HepG2 (cell line): ENCODE data around the gene ZFP64. TPM values are rescaled to one million over a fixed set of nuclear protein-coding genes. Genes with fewer than 3 reads are reported as not detected.
A peak's percentile ranks its signal among the peaks of the same experiment; 100 is the strongest.

Source experiments
- ASH2L ChIP-seq: fragments of 300-600, 200-600 bp; sonication (generic); IDR thresholded peaks from 2 replicates; pipeline ENCODE4 v1.7.0; 2017; ENCODE audit warnings: low read depth, mild to moderate bottlenecking, moderate library complexity, mixed read lengths, low read length; ENCODE audit not compliant: insufficient read length
- CBX2 ChIP-seq, 2 experiments: fragments of 200-600 bp in 1 of 2; sonication (generic); formaldehyde crosslinking in 1 of 2; IDR thresholded peaks; 2 replicates each; pipeline versions ENCODE4 v1.7.0 to v1.8.1; 2018 to 2022; ENCODE audit warnings: low read depth in 2 of 2, low read length in 1 of 2, mild to moderate bottlenecking in 1 of 2, missing genetic modification reagents in 1 of 2
- CREM ChIP-seq, 2 experiments: sonication (generic) in 1 of 2; formaldehyde crosslinking in 1 of 2; IDR thresholded peaks; 2 replicates each; pipeline versions ENCODE4 v1.4.0 to v1.6.1; 2016 to 2020; ENCODE audit warnings: antibody characterized with exemption in 1 of 2, mild to moderate bottlenecking in 1 of 2, missing genetic modification reagents in 1 of 2
- JUN ChIP-seq: sonication (generic); formaldehyde crosslinking; IDR thresholded peaks from 2 replicates; pipeline ENCODE4 v1.4.0; 2020; ENCODE audit warnings: mild to moderate bottlenecking, missing genetic modification reagents
- PITX1 ChIP-seq: sonication (generic); formaldehyde crosslinking; IDR thresholded peaks from 2 replicates; pipeline ENCODE4 v1.5.1; 2020; ENCODE audit warnings: mild to moderate bottlenecking, missing genetic modification reagents
- RFX5 ChIP-seq: IDR thresholded peaks from 2 replicates; pipeline ENCODE4 v1.6.1; 2011; ENCODE audit warnings: low read depth, low read length, improper control_type of control experiment
- RXRB ChIP-seq: IDR thresholded peaks from 2 replicates; pipeline ENCODE4 v1.6.1; 2016; ENCODE audit warnings: borderline replicate concordance, missing genetic modification reagents, missing compliant biosample characterization
- WIZ ChIP-seq: sonication (generic); formaldehyde crosslinking; IDR thresholded peaks from 2 replicates; pipeline ENCODE4 v1.5.1; 2020; ENCODE audit warnings: mild to moderate bottlenecking, missing genetic modification reagents
- ZBTB21 ChIP-seq: sonication (generic); formaldehyde crosslinking; IDR thresholded peaks from 2 replicates; pipeline ENCODE4 v1.4.0; 2020; ENCODE audit warnings: missing genetic modification reagents
- polyA plus RNA-seq, 8 experiments: library from polyadenylated mRNA; depleted of rRNA in 3 of 8; stranded (reverse) in 7 of 8; unstranded in 1 of 8; fragments of >200 nt; fragmentation: Illumina TruSeq in 4 of 8; extraction: Trizol in 4 of 8; gene quantifications; 2 replicates each; pipeline versions ENCODE4 v1.2.1 to v1.2.3, GENCODE V29; 2011 to 2016; ENCODE audit warnings: low read depth in 4 of 8, missing spikeins in 1 of 8, mixed read lengths in 1 of 8; ENCODE audit not compliant: insufficient read depth in 1 of 8
- total RNA-seq, 5 experiments: library from RNA; depleted of rRNA; stranded (reverse); fragments of >200 nt; fragmentation: Illumina TruSeq; extraction: Trizol; gene quantifications; 2 replicates each; pipeline ENCODE4 v1.2.3, GENCODE V29; 2016; ENCODE audit warnings: low read depth in 1 of 5
- TF ChIP-seq, protein P1 (sequence below), 2 experiments: fragments of 450-650 bp in 1 of 2; sonication (generic) in 1 of 2; formaldehyde crosslinking; IDR thresholded peaks; 2 replicates each; pipeline versions ENCODE4 v1.5.0 to v1.8.0; 2020 to 2022; ENCODE audit warnings: mild to moderate bottlenecking in 1 of 2, missing genetic modification reagents in 1 of 2
- TF ChIP-seq, protein P2 (sequence below): sonication (generic); formaldehyde crosslinking; IDR thresholded peaks from 2 replicates; pipeline ENCODE4 v1.4.0; 2020; ENCODE audit warnings: missing genetic modification reagents
- TF ChIP-seq, protein P3 (sequence below): sonication (generic); formaldehyde crosslinking; IDR thresholded peaks from 2 replicates; pipeline ENCODE4 v1.9.0; 2021; ENCODE audit warnings: missing genetic modification reagents, mild to moderate bottlenecking, borderline replicate concordance
- TF ChIP-seq, protein P4 (sequence below): IDR thresholded peaks from 2 replicates; pipeline ENCODE4 v1.6.1; 2016; ENCODE audit warnings: low read depth
- TF ChIP-seq, protein P5 (sequence below): sonication (generic); formaldehyde crosslinking; IDR thresholded peaks from 2 replicates; pipeline ENCODE4 v1.5.0; 2020; ENCODE audit warnings: missing genetic modification reagents
- TF ChIP-seq, protein P6 (sequence below): sonication (generic); formaldehyde crosslinking; IDR thresholded peaks from 2 replicates; pipeline ENCODE4 v1.5.0; 2020; ENCODE audit warnings: missing genetic modification reagents, mild to moderate bottlenecking, borderline replicate concordance

The ZFP64 gene
- total and polyA plus RNA-seq, 2 of the 13 experiments (the other 11 are each of a cell fraction or from before 2014, with no cell fraction given) = 12.0 to 24.3 TPM

DNA sequence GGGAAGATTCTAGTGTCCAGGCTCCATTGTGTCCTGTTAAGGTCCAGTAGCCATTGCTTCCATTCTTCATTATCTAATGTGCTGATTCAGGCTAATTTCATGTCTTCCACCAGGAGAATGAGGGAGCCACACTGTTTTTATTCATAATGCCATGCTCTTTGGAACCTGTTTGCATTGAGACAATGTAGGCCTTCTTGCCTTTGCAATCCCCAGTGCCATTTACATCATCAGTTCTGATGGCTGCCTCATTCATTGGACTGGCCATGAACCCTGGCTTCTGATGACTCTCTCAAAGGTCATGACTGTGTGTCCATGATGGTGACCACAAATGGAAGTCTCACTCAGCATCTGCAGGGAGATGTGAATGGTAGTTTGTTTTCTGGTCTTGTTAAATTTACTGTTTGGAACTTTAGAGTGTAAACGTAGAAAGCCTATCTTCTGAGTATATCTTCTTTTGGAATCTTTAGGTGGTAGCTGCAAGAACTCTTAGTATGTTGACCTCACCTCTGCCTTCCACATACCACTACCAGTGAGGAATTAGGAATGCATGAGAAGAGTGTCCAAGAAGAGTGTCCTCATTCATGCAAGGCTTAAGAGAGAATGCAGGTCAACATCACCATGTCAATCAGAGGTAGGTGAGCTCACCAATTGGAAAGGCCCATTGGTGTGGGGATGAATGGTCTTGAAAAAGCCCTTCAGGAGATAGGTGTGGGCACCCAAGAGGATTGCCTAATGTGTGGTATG is 42.9 kb upstream of the ZFP64 start (continued):
- TF ChIP-seq, protein P1, sequence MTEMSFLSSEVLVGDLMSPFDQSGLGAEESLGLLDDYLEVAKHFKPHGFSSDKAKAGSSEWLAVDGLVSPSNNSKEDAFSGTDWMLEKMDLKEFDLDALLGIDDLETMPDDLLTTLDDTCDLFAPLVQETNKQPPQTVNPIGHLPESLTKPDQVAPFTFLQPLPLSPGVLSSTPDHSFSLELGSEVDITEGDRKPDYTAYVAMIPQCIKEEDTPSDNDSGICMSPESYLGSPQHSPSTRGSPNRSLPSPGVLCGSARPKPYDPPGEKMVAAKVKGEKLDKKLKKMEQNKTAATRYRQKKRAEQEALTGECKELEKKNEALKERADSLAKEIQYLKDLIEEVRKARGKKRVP (CRISPR knock-in tag; IDR thresholded peaks at IDR 0.05) = peak in 1 of 2 experiments; percentile 99; a peak in 2 of 4 replicates
- TF ChIP-seq, protein P2, sequence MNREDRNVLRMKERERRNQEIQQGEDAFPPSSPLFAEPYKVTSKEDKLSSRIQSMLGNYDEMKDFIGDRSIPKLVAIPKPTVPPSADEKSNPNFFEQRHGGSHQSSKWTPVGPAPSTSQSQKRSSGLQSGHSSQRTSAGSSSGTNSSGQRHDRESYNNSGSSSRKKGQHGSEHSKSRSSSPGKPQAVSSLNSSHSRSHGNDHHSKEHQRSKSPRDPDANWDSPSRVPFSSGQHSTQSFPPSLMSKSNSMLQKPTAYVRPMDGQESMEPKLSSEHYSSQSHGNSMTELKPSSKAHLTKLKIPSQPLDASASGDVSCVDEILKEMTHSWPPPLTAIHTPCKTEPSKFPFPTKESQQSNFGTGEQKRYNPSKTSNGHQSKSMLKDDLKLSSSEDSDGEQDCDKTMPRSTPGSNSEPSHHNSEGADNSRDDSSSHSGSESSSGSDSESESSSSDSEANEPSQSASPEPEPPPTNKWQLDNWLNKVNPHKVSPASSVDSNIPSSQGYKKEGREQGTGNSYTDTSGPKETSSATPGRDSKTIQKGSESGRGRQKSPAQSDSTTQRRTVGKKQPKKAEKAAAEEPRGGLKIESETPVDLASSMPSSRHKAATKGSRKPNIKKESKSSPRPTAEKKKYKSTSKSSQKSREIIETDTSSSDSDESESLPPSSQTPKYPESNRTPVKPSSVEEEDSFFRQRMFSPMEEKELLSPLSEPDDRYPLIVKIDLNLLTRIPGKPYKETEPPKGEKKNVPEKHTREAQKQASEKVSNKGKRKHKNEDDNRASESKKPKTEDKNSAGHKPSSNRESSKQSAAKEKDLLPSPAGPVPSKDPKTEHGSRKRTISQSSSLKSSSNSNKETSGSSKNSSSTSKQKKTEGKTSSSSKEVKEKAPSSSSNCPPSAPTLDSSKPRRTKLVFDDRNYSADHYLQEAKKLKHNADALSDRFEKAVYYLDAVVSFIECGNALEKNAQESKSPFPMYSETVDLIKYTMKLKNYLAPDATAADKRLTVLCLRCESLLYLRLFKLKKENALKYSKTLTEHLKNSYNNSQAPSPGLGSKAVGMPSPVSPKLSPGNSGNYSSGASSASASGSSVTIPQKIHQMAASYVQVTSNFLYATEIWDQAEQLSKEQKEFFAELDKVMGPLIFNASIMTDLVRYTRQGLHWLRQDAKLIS = no peak
- TF ChIP-seq, protein P3, sequence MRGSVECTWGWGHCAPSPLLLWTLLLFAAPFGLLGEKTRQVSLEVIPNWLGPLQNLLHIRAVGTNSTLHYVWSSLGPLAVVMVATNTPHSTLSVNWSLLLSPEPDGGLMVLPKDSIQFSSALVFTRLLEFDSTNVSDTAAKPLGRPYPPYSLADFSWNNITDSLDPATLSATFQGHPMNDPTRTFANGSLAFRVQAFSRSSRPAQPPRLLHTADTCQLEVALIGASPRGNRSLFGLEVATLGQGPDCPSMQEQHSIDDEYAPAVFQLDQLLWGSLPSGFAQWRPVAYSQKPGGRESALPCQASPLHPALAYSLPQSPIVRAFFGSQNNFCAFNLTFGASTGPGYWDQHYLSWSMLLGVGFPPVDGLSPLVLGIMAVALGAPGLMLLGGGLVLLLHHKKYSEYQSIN (CRISPR knock-in tag) = no peak
- TF ChIP-seq, protein P4, sequence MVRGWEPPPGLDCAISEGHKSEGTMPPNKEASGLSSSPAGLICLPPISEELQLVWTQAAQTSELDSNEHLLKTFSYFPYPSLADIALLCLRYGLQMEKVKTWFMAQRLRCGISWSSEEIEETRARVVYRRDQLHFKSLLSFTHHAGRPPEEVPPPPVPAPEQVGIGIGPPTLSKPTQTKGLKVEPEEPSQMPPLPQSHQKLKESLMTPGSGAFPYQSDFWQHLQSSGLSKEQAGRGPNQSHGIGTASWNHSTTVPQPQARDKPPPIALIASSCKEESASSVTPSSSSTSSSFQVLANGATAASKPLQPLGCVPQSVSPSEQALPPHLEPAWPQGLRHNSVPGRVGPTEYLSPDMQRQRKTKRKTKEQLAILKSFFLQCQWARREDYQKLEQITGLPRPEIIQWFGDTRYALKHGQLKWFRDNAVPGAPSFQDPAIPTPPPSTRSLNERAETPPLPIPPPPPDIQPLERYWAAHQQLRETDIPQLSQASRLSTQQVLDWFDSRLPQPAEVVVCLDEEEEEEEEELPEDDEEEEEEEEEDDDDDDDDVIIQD = peak; percentile 94
- 0 out of 2 replicates have a peak, but pooled peaks have one; percentile 23 for TF ChIP-seq JUN (CRISPR knock-in tag)
- no peak for TF ChIP-seq CBX2 (IDR thresholded peaks at IDR 0.05; ENCODE audit: low read depth, low read length)
- no peak for TF ChIP-seq CBX2 (CRISPR knock-in tag; IDR thresholded peaks at IDR 0.05; ENCODE audit: low read depth)
- peak; percentile 79 for TF ChIP-seq ZBTB21 (CRISPR knock-in tag)
- TF ChIP-seq, protein P5, sequence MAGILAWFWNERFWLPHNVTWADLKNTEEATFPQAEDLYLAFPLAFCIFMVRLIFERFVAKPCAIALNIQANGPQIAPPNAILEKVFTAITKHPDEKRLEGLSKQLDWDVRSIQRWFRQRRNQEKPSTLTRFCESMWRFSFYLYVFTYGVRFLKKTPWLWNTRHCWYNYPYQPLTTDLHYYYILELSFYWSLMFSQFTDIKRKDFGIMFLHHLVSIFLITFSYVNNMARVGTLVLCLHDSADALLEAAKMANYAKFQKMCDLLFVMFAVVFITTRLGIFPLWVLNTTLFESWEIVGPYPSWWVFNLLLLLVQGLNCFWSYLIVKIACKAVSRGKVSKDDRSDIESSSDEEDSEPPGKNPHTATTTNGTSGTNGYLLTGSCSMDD (CRISPR knock-in tag) = no peak
- TF ChIP-seq PITX1 = no peak
- no peak for TF ChIP-seq ASH2L
- TF ChIP-seq CREM (IDR thresholded peaks at IDR 0.05) = peak; percentile 40; the same call in 1 of the 2 replicates
- no peak for TF ChIP-seq CREM (CRISPR knock-in tag; IDR thresholded peaks at IDR 0.05)
- TF ChIP-seq RXRB (CRISPR knock-in tag) = peak; percentile 71
- 0 out of 2 replicates have a peak, but pooled peaks have one; percentile 18 for TF ChIP-seq RFX5
- TF ChIP-seq, protein P6, sequence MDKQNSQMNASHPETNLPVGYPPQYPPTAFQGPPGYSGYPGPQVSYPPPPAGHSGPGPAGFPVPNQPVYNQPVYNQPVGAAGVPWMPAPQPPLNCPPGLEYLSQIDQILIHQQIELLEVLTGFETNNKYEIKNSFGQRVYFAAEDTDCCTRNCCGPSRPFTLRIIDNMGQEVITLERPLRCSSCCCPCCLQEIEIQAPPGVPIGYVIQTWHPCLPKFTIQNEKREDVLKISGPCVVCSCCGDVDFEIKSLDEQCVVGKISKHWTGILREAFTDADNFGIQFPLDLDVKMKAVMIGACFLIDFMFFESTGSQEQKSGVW (CRISPR knock-in tag) = no peak
- peak; percentile 70; the same call in 1 of the 2 replicates for TF ChIP-seq WIZ (CRISPR knock-in tag)
